Effector CD8-positive, alpha-beta T cell (primary cell): ENCODE measurements around the gene CDHR1.
"Not testable (repeated sequence)": the region's sequence is repeated elsewhere in the genome, so short reads cannot be mapped to it uniquely, and the experiment has no call there.

Source experiments
- DNase-seq: peaks from one replicate; lab custom pipeline; 2025; lab: John Stamatoyannopoulos, UW
- total RNA-seq, 4 experiments: gene quantifications; one replicate each; lab custom pipeline; 2026; lab: John Stamatoyannopoulos, UW

CDHR1 gene
- total RNA-seq: 1.4 to 20.7 (median 5.8) reads per million in 4 experiments

DNA sequence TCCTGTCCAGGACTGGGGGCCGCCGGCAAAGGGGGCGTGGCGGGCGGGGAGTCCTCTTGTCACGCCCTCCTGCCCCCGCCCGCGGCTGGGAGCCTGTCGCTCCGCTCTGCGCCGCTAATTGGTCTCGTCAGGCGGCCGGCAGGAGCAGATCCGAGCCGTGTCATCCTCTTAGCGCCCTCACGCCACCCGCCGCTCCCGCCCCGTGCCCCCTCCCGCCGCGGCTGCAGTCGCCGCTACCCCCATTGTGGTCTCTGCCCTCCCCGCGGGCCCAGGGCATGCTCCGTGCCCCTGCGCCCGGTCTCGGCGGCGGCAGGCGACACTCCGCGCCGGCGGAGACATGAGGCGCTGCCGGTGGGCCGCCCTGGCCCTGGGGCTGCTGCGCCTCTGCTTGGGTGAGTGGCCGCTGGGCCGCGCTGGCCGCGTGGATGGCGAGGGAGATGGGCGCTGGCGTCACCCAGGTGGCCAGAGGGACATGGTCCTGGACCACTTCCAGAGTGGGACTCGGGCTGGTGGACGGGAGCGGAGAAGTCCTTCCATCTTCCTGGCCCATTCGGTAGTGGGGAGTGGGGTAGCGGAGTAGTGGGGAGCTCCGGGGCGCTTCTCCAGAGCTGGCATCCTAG, at the start of gene CDHR1:
Gene CDHR1 (plus strand): TSS at position 114 of the 620 bp plus-strand sequence. CDS start 224 bp downstream, at position 338.
- peak; percentile 33 for DNase-seq

DNA sequence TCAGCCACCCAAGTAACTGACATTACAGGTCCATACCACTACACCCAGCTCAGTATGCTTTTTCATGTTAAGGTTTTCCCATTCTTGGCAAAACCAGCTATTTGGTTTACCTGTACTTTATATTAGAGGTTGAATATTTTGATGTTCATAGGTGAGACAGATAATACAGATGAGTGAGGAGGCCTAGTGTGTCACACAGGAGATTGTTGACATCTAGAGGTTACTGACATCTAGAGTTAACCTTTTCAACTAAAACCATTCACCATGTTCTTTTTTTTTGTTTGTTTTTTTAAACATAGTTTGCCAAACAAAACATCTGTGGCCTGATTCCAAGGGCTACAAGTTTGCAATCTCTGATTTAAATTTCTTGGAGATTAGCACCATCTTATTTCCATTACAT, 47.0 kb upstream of the CDHR1 start:
- no peak for DNase-seq

DNA sequence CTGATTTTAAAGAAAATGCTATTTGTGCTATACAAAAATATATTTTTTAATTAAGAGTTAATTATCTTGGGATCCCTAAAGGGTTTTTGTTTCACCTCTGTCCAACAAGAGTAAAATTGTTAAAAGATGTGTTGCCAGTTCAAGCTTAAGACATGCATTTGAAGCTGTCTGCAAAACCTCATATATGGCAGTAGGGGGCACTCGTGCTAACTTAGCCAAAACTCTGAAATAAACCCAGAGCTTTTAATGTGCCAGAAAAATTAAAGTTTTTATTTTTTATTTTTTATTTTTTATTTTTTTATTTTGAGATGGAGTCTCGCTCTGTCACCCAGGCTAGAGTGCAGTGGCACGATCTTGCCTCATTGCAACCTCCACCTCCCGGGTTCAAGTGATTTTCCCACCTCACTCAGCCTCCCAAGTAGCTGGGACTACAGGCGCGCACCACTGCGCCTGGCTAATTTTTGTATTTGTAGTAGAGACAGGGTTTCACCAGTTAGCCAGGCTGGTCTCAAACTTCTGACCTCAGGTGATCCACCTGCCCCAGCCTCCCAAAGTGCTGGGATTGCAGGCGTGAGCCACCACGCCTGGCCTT, 46.2 kb upstream of the CDHR1 start:
- not testable (repeated sequence) for DNase-seq

DNA sequence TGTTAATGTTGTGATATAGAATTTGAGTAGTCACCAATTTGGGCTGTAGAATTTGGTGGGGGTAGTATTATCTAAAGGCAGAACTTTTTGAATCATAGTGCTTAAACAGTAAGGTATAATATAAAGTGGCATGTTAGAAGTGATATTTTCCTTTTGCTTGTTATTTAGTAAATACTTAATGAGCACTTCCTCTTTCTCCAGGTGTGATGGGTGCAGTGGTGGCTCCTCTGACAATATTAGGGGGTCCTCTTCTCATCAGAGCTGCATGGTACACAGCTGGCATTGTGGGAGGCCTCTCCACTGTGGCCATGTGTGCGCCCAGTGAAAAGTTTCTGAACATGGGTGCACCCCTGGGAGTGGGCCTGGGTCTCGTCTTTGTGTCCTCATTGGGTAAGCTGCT, 44.5 kb upstream of the CDHR1 start:
- no peak for DNase-seq

DNA sequence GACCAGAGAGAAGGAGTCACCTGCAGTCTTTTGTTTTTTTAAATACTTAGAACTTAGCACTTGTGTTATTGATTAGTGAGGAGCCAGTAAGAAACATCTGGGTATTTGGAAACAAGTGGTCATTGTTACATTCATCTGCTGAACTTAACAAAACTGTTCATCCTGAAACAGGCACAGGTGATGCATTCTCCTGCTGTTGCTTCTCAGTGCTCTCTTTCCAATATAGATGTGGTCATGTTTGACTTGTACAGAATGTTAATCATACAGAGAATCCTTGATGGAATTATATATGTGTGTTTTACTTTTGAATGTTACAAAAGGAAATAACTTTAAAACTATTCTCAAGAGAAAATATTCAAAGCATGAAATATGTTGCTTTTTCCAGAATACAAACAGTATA, 41.6 kb upstream of the CDHR1 start:
- no peak for DNase-seq

DNA sequence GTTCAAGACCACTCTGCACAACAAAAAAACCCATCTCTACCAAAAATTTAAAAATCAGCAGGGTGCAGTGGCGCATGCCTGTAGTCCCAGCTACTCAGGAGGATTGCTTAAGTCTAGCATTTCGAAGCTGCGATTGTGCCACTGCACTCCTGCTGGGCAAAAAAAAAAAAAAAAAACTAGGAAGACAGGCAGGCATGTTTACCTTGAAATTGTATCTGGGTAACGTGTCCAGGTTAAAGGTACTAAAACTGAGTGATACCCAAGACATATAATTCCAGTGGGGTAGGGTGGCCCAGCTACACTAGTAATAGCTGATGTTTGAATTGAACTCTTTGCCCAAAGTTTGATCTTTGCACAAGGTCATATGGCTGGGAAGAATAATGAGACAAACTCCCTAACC, 38.8 kb upstream of the CDHR1 start:
- DNase-seq: no peak

DNA sequence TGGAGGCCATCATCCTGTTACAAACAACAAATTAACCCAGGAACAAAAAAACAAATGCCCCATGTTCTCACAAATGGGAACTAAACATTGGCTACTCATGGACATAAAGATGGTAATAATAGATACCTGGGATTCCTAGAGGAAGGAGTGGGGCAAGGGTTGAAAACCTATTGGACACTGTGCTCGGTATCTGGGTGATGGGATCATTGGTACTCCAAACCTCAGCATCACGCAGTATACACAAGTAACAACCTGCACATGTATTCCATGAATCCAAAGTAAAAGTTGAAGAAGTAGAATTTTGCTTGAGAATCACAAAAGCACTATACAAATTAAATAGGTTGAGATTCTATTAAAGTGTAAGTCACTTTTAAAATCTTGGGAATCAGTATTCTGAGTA, 38.3 kb upstream of the CDHR1 start:
- DNase-seq: no peak

DNA sequence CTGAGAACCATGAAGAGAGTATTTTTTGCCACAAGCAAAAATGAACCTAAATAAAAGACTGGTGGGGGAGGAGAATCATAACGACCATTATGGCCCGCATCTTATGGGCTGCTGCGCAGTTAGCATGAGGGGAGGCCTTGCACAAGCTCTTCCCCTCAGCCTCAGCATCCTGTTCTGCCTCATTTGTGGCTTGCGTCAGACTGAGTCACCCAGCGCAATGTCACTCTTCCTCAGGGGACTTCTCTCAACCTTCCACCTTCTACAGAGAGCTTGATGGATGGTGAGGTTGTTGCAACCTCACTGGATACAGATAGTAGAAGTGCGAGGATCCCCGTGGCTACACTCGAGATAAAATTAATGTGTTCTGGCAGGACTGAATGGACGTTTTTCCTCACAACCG, 37.6 kb upstream of the CDHR1 start:
- no peak for DNase-seq

DNA sequence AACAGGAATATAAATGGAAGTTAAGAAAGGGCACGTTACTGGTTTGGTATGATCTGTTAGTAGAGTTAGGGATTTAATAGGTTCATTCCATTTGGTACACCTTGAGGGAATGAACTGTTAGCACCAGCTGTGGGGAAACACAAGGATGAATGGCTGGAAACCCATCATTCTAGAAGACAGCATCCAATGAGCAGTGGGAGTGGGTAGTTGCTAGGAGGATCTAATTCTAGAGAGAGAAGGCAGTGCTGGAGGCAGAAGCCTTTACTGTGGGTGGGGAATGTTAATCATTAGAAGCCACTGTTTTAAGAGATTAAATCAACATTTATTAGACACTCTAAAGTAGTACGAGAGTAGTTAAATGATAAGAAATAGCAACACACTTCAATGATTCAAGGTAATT, 36.3 kb upstream of the CDHR1 start:
- DNase-seq: no peak

DNA sequence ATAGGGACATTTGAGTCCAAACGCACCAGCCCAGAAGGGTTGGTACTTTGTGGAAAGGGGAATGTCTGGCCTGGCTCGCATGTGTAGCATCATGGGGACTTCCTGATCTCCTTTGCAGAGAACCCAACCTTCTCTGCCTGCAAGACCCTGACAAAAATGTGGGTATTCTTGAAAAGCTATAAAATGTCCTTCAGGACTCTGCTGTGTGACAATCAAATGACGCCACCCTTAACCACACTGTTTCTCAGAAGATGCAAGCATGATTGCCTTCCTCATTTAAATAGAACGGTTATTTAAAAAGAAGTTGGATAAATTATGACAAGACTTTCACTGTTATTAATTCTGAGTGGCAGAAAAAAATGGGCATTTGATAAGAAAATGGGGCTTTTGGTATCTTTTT, 35.8 kb upstream of the CDHR1 start:
- no peak for DNase-seq

DNA sequence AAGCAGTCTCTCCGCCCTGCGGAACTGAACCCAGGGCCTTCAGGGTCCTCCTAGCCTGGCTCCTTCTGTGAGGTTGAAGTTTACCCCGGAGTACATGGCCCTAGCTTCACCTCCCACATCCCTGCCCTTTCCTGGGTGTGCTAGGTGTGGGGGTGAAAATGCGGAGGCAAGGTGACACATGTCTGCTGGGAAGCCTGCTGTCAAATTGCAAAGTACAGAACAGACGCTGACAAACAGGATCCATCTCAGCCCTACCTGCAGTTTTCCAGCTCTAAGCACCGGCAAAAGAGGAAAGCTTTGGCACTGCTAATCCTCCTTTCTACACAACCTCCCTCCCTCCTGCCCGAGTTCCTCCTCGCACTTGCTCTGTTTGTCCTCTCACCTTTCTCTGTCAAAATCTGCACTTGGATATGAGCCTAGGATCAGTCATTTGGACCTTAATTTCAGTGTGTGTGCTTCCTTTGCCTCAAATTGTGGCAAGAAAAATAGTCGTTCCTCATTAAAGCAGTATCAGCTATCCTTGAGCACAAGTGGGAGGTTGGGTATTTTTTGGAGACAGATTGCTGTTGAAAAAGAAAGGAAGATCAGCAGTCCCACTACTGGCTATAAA, 35.2 kb upstream of the CDHR1 start:
- no peak for DNase-seq

DNA sequence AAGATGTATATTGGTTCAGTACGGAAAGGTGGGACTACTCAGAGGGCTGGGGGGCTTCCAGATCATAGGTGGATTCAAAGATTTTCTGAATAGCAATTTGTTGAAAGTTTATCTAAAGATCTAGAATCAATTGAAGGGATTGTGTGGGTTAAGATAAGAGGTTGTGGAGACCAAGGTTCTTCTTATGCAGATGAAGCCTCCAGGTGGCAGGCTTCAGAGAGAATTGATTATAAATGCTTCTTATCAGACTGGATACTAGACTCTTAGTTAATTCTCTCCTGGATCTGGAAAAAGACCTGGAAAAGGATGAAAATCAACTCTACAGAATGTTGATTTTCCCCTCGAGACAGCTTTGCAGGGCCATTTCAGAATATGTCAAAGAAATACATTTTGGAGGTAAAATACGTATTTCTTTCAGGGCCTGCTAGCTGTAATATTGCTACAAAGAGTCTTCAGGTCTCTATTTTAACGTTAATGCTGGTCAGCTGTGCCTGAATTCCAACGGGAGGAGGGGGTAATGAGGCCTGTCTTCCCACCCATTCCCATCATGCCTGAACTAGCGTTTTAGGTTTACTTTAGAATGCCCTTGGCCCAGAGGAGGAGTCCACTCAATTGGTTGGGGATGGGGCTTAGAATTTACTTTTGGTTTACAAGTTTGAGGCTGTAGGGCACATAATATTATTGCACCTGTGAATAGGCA, 33.5 kb upstream of the CDHR1 start:
- no peak for DNase-seq

DNA sequence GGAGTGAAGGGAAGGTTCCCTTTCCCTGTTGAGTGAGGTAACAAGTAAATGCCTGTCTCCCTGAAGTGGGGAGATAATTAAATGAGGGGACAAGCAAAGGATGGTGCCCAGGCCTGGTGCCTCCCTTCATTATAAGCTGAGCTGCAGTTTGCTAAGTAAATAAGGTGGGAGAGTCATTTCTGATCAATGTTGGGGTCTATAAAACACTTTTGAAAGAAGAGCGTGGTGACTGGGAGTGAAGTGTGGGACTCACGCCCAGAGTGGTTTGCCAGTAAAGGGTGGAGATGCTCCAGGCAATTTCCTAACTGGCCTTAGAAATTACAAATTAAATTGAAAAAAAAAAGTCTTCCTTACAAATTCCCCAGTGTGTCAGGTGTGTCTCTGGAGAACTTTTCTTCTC, 30.3 kb upstream of the CDHR1 start:
- no peak for DNase-seq

DNA sequence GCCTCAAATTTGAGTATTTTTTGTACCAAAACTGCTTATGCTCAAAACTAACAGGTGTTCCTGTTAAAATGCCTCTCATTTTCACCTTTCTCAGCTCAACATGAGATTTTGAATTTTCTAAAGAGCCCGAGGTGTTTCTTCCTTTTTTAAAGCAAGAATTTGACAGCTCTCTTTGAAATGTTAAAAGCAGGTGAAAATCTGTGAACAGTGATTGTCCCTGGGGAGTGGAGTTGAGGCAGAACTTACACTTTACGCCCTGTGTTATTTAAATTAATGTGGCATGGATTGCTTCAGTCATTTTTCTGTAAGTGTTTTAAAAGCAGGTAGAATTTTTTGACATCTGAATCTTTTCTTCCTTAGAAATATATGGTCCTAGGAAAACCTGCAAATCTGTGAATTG, 29.9 kb upstream of the CDHR1 start:
- DNase-seq: no peak

DNA sequence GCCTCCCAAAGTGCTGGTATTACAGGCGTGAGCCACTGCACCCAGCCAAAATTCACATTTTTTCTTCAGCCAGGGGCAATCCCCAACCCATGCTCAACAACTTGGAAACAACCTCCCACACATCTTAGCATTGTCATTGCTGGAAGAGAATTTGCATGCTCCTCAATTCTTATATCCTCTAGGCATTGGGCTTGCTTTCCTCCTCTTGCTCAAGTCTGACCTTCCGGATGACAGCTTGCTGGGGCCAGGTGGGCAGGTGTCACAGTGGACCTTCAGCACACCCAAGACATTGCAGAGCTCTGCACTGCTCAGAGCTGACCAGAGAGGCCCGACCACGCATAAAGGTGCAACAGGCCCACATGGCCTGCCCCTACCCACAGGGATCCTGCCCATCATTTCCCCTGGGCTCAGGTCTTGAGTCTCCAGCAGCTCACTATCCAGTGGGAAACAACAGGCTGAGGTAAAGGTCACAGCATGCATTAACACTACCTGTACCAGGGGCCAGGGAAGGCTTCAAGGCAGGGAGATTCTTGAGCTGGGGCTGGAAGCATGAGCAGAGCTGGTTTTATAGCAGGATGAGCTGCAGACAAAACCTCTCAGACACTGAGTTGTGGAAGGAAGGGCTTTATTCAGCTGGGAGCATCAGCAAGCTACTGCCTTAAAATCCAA, 27.6 kb upstream of the CDHR1 start:
- DNase-seq: no peak

DNA sequence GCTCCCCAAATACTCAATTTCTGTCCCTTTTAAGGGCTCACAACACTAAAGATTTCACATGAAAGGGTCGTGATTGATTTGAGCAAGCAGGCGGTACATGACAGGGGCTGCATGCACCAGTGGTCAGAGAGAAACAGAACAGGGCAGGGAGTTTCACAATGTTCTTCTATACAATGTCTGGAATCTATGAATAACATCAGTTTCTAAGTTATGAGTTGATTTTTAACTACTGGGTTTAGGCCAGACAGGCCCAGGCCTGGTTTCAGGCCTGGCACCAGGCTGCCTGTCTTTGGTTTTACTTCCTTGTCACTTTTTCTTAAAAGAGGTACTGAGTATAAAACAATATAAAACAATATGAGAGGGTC, 27.1 kb upstream of the CDHR1 start:
- DNase-seq: not testable (repeated sequence)

DNA sequence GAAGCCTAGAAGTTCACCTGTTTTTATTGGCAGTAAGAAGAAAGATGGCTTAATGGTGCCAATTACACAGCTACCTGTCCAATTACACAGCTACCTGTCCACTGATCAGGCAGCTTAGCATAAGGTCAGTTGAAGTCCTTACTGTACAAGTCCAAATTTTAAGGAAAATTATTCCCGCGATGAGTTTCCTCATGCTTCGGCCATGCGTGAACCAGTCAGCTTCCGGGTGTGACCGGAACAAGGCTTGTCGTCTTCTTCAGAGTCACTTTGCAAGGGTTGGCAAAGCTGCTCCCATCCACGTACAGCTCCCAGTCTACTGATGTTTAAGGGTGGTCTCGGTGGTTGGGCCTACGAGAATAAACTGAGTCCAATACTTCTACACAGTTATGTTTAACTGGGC, 26.0 kb upstream of the CDHR1 start:
- DNase-seq: not testable (repeated sequence)

DNA sequence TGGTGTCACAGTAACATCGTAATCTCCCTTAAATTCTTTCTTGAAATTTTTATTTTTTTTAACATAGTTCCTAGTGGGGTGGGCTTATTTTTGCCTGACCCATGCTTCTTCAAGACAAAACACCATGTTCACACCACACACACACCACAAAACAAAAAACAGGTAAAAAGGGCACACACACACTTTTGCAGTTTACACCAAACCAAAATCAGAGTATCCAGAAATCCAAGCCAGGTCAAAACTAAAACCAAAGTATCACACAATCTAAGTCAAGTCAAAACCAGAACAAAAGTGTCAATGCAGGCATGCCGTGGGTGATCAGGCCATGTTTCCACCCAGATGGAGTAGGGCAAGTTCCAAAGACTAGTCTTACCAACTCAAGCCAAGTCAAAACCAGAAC, 23.1 kb upstream of the CDHR1 start:
- DNase-seq: not testable (repeated sequence)

DNA sequence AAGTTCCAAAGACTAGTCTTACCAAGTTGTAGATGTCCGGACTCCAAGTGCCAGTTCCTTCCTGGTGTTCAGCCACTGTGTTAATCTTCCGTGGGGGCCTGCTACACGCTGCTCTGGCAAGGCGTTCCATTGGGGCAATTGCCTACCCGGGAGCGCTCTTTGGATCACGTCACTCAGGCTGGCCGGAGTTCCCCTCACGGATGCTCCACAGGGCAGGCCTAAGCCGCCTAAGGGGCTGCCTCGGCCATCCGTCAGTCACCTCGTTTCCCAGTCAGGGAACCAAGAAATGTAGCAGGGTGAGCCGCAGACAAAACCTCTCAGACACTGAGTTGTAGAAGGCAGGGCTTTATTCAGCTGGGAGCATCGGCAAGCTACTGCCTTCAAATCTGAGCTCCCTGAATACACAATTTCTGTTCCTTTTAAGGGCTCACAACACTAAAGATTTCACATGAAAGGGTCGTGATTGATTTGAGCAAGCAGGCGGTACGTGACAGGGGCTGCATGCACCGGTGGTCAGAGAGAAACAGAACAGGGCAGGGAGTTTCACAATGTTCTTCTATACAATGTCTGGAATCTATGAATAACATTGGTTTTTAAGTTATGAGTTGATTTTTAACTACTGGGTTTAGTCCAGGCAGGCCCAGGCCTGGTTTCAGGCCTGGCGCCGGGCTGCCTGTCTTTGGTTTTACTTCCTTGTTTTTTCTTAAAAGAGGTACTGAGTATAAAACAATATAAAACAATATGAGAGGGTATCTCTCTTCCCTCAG, 22.5 kb upstream of the CDHR1 start:
- not testable (repeated sequence) for DNase-seq

DNA sequence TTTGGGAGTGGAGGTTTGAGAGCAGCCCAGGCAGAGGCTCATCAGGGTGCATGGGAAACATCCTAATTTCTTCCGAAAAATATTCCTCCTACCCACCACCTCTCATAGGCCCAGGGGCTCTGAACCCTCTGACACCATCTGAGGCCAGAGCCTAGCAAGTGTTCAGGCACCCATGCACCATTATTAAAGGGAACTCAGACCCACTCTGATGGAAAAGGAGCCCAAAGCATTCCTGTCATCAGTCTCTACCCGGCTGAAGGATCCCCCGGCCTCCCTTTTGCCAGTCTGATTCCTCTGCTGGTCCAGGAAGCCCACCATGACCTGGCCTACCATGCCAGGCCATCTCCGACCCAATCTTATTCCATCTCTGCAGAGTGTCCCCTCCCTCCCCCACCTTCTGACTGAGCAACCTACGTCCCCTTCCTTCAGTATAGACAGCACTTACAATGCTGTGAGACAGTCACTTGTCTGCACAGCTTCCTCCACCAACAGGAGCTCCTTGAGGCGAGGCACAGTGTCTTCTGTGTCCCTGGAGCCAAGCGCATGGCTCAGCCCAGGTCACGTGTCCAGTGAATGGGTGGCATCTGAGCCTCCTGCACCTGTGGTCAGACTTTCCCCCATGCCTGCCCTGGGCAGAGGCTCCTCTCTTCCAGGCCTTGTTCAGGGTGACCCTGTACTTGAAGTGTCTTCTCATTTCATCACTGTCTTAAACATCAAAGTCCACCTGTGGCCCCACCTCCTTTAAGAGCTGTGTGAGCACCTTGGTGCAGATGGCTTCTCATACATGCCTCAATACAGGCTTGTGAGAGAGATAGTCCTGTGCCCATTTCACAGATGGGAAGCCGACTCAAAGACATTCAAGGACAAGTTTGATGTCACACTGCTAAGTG, 21.6 kb upstream of the CDHR1 start:
- DNase-seq: no peak

DNA sequence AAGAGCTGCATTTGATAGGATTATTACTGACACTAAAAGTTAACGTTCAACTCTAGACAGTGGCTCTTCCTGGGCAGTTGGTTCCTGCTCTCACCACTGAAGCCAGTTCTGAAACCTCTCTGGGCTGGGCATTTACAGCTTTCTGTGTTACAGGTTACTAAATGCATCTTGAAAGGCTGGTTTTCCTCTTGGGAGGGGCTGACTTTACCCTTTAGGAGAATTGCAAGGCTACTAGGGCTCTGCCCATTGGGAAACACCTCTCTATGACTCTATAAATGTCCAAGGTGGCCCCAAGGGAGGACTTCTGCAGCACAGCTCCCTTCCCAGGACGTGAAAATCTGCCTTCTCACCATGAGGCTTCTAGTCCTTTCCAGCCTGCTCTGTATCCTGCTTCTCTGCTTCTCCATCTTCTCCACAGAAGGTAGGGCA, 20.8 kb upstream of the CDHR1 start, which contains the start of gene GPR15LG:
Gene GPR15LG (plus strand): TSS at position 301 of the 429 bp plus-strand sequence. CDS start 51 bp downstream, at position 352.
- no peak for DNase-seq
